HFF-Myc (cell line): ENCODE data around the gene ARID1A.

Experiments used
- DNase-seq: peaks from one replicate; pipeline ENCODE4 v3.0.0-alpha.2; 2011; ENCODE audit warnings: low read depth; ENCODE audit errors: extremely low read depth
- H3K4me3 ChIP-seq: replicated peaks from 2 replicates; pipeline ENCODE4 v1.5.1; 2011; ENCODE audit warnings: low read depth, mild to moderate bottlenecking, control low read depth, low read length
- TF ChIP-seq, protein P1 (sequence below): IDR thresholded peaks from 2 replicates; pipeline ENCODE4 v1.5.1; 2012; ENCODE audit warnings: mild to moderate bottlenecking, low read depth, low read length, control low read depth; ENCODE audit errors: missing control alignments

ARID1A gene

GRCh38 chr1:26693599-26694572 is 1.9 kb upstream of the ARID1A start:
- H3K4me3 ChIP-seq = peak overlapping the region; percentile 58
- TF ChIP-seq, protein P1, sequence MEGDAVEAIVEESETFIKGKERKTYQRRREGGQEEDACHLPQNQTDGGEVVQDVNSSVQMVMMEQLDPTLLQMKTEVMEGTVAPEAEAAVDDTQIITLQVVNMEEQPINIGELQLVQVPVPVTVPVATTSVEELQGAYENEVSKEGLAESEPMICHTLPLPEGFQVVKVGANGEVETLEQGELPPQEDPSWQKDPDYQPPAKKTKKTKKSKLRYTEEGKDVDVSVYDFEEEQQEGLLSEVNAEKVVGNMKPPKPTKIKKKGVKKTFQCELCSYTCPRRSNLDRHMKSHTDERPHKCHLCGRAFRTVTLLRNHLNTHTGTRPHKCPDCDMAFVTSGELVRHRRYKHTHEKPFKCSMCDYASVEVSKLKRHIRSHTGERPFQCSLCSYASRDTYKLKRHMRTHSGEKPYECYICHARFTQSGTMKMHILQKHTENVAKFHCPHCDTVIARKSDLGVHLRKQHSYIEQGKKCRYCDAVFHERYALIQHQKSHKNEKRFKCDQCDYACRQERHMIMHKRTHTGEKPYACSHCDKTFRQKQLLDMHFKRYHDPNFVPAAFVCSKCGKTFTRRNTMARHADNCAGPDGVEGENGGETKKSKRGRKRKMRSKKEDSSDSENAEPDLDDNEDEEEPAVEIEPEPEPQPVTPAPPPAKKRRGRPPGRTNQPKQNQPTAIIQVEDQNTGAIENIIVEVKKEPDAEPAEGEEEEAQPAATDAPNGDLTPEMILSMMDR = no peak
- no peak for DNase-seq

GRCh38 chr1:26694638-26695355 is 1.0 kb upstream of the ARID1A start:
- H3K4me3 ChIP-seq = peak overlapping the region; percentile 73
- DNase-seq = no peak
- TF ChIP-seq, protein P1 = no peak

DNA sequence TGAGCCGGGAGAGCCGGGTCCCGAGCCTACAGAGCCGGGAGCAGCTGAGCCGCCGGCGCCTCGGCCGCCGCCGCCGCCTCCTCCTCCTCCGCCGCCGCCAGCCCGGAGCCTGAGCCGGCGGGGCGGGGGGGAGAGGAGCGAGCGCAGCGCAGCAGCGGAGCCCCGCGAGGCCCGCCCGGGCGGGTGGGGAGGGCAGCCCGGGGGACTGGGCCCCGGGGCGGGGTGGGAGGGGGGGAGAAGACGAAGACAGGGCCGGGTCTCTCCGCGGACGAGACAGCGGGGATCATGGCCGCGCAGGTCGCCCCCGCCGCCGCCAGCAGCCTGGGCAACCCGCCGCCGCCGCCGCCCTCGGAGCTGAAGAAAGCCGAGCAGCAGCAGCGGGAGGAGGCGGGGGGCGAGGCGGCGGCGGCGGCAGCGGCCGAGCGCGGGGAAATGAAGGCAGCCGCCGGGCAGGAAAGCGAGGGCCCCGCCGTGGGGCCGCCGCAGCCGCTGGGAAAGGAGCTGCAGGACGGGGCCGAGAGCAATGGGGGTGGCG is 371 bp downstream of the ARID1A start:
- DNase-seq = no peak
- TF ChIP-seq, protein P1 = no peak
- H3K4me3 ChIP-seq = peak overlapping the region; percentile 73

- peak overlapping the region; percentile 73 for H3K4me3 ChIP-seq
- no peak for DNase-seq
- TF ChIP-seq, protein P1 = no peak
These were observed 1.0 kb downstream of the ARID1A start for GRCh38 chr1:26696654-26697430.

DNA sequence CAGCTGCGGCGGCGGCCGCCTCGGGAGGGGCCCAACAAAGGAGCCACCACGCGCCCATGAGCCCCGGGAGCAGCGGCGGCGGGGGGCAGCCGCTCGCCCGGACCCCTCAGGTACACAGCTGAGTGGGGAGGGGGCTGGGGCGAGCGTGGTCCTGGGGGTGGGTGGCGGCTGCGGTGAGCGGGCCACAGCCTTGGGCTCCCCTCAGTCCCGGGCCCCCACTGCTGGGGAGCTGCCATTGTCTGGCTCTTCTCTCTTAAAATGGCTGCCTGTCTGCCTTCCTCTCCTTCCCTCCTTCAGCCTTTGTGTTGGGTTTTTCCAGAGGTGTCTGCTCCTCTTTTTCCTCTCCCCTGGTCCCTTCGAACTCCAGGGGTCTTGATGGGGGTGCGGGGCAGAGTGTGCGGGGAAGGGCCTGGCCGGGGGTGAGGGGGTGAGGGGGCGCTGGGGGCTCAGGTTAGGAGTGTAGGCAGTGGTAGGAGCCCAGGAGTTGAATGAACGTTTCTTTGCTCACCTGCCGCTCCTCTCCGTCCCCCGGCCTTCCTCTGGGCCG is 1.7 kb downstream of the ARID1A start:
- DNase-seq = no peak
- H3K4me3 ChIP-seq = peak overlapping the region; percentile 73
- TF ChIP-seq, protein P1 = no peak
